ENCODE measurements around the gene SMG9. TPM values are rescaled to one million over a fixed set of nuclear protein-coding genes. Genes with fewer than 3 reads are reported as not detected.

Gene SMG9
- total RNA-seq, 1 experiment from 2014 or later, result 49.9 TPM

- Histone ChIP-seq H3K27ac (ENCODE audit: low read length) (no peak overlapping the region), H3K27me3 (ENCODE audit: control insufficient read depth, insufficient read depth, low read length) (no peaks in the 10 kb centered on the region), H3K4me3 (ENCODE audit: low read depth in 2 of 2, low read length in 2 of 2) (no peak overlapping the region), H3K9me3 (ENCODE audit: control insufficient read depth, insufficient read depth, low read depth, low read length) (no peaks in the 10 kb centered on the region), H3K4me1 (ENCODE audit: control insufficient read depth, insufficient read depth, low read length) (no peaks in the 10 kb centered on the region), H3K36me3 (ENCODE audit: control insufficient read depth, insufficient read depth, low read length) (no peaks in the 10 kb centered on the region)
- TF ChIP-seq POLR2AphosphoS5 (IDR thresholded peaks at IDR 0.05; ENCODE audit: low read depth, low read length), result no peak
- in situ Hi-C loops (cut with HindIII; ENCODE audit: low pct_unique_long_range_greater_than_20kb, low sequenced_read_pairs) (no loop called here), intact Hi-C loops (cut with micrococcal nuclease; ENCODE audit: unreplicated experiment) (no loop called here)
- no peak for ATAC-seq
- DNase-seq (ENCODE audit: low read depth, low spot score), result no peak
- ChIA-PET CTCF (no interaction called here), POLR2A (no interaction called here)
- BruUV-seq (replicated peaks), result no TSS peak
Measured at GRCh38 chr19:43690444-43690843, 64.3 kb downstream of the SMG9 start.

DNA sequence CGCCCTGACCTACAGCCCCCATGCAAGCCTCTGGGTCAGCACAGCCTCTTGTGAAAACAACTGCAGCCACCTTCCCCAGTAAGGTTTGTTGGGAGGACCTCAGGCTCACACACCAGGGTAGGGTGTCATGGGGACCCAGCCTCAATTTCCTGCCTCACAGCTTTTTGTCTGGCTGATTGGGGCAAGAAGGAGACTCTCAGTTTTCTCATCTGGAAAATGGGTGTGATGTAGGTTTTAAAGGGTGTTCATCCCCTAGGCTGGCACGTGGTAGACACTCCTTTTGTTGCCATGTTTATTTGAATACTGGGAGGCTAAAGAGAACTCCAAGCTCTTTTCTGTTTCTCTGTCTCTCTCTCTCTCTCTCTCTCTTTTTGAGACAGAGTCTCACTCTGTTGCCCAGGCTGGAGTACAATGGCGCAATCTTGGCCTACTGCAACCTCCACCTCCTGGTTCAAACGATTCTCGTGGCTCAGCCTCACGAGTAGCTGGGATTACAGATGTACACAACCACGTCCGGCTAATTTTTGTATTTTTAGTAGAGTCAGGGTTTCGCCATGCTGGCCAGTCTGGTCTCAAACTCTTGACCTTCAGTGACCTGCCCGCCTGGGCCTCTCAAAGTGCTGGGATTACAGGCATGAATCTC lies 66.6 kb downstream of the SMG9 start:
- CTCF ChIA-PET, result interaction anchor here (0.5 to 0.7 kb wide), 2 partner anchors 12 to 263 kb away, joined by 3 to 7 read pairs; no protein-coding TSS in a partner anchor
- in situ Hi-C loops (cut with HindIII; ENCODE audit: low pct_unique_long_range_greater_than_20kb, low sequenced_read_pairs), result no loop called here
- H3K27me3 ChIP-seq (ENCODE audit: control insufficient read depth, insufficient read depth, low read length), result no peaks in the 10 kb centered on the region
- no peaks in the 10 kb centered on the region for H3K4me1 ChIP-seq (ENCODE audit: control insufficient read depth, insufficient read depth, low read length)
- no peak for ATAC-seq
- DNase-seq (ENCODE audit: low read depth, low spot score), result no peak
- H3K4me3 ChIP-seq (ENCODE audit: low read depth in 2 of 2, low read length in 2 of 2), result no peak overlapping the region
- no peak overlapping the region for H3K27ac ChIP-seq (ENCODE audit: low read length)
- H3K36me3 ChIP-seq (ENCODE audit: control insufficient read depth, insufficient read depth, low read length), result no peaks in the 10 kb centered on the region
- no peaks in the 10 kb centered on the region for H3K9me3 ChIP-seq (ENCODE audit: control insufficient read depth, insufficient read depth, low read depth, low read length)
- intact Hi-C loops (cut with micrococcal nuclease; ENCODE audit: unreplicated experiment), result no loop called here
- POLR2A ChIA-PET, result no interaction called here
- no peak for TF ChIP-seq POLR2AphosphoS5 (IDR thresholded peaks at IDR 0.05; ENCODE audit: low read depth, low read length)
- no peak for TF ChIP-seq TCF7L2 (IDR thresholded peaks at IDR 0.05; ENCODE audit: low read depth, low read length)
- TF ChIP-seq, protein P1, sequence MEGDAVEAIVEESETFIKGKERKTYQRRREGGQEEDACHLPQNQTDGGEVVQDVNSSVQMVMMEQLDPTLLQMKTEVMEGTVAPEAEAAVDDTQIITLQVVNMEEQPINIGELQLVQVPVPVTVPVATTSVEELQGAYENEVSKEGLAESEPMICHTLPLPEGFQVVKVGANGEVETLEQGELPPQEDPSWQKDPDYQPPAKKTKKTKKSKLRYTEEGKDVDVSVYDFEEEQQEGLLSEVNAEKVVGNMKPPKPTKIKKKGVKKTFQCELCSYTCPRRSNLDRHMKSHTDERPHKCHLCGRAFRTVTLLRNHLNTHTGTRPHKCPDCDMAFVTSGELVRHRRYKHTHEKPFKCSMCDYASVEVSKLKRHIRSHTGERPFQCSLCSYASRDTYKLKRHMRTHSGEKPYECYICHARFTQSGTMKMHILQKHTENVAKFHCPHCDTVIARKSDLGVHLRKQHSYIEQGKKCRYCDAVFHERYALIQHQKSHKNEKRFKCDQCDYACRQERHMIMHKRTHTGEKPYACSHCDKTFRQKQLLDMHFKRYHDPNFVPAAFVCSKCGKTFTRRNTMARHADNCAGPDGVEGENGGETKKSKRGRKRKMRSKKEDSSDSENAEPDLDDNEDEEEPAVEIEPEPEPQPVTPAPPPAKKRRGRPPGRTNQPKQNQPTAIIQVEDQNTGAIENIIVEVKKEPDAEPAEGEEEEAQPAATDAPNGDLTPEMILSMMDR (IDR thresholded peaks at IDR 0.05), result no peak
- TF ChIP-seq, protein P2, sequence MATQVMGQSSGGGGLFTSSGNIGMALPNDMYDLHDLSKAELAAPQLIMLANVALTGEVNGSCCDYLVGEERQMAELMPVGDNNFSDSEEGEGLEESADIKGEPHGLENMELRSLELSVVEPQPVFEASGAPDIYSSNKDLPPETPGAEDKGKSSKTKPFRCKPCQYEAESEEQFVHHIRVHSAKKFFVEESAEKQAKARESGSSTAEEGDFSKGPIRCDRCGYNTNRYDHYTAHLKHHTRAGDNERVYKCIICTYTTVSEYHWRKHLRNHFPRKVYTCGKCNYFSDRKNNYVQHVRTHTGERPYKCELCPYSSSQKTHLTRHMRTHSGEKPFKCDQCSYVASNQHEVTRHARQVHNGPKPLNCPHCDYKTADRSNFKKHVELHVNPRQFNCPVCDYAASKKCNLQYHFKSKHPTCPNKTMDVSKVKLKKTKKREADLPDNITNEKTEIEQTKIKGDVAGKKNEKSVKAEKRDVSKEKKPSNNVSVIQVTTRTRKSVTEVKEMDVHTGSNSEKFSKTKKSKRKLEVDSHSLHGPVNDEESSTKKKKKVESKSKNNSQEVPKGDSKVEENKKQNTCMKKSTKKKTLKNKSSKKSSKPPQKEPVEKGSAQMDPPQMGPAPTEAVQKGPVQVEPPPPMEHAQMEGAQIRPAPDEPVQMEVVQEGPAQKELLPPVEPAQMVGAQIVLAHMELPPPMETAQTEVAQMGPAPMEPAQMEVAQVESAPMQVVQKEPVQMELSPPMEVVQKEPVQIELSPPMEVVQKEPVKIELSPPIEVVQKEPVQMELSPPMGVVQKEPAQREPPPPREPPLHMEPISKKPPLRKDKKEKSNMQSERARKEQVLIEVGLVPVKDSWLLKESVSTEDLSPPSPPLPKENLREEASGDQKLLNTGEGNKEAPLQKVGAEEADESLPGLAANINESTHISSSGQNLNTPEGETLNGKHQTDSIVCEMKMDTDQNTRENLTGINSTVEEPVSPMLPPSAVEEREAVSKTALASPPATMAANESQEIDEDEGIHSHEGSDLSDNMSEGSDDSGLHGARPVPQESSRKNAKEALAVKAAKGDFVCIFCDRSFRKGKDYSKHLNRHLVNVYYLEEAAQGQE (IDR thresholded peaks at IDR 0.05; ENCODE audit: insufficient read depth in 1 of 2, low read depth in 2 of 2, low read length in 1 of 2), result no peak
- no peak for TF ChIP-seq SIN3A (IDR thresholded peaks at IDR 0.05; ENCODE audit: borderline replicate concordance, insufficient read depth, low read depth, low read length)
- no TSS peak for BruUV-seq (replicated peaks)

- H3K4me3 ChIP-seq (ENCODE audit: low read depth in 2 of 2, low read length in 2 of 2), result no peak overlapping the region
- CTCF ChIA-PET, result interaction anchor here (0.5 to 0.7 kb wide), 3 partner anchors 11 to 262 kb away, joined by 3 to 8 read pairs (median 7); no protein-coding TSS in a partner anchor
- no peak for ATAC-seq
- H3K27ac ChIP-seq (ENCODE audit: low read length), result no peak overlapping the region
- DNase-seq (ENCODE audit: low read depth, low spot score), result no peak
- no peaks in the 10 kb centered on the region for H3K4me1 ChIP-seq (ENCODE audit: control insufficient read depth, insufficient read depth, low read length)
- POLR2A ChIA-PET, result interaction anchor here (0.6 kb wide), 1 partner anchor 91 kb away, joined by 4 read pairs; the partner anchor contains the start of genes IRGQ and ZNF576
- no peaks in the 10 kb centered on the region for H3K27me3 ChIP-seq (ENCODE audit: control insufficient read depth, insufficient read depth, low read length)
- BruUV-seq (replicated peaks), result no TSS peak
- no peaks in the 10 kb centered on the region for H3K36me3 ChIP-seq (ENCODE audit: control insufficient read depth, insufficient read depth, low read length)
- intact Hi-C loops (cut with micrococcal nuclease; ENCODE audit: unreplicated experiment) (no loop called here), in situ Hi-C loops (cut with HindIII; ENCODE audit: low pct_unique_long_range_greater_than_20kb, low sequenced_read_pairs) (no loop called here)
- TF ChIP-seq TCF7L2 (IDR thresholded peaks at IDR 0.05; ENCODE audit: low read depth, low read length) (no peak), SIN3A (IDR thresholded peaks at IDR 0.05; ENCODE audit: borderline replicate concordance, insufficient read depth, low read depth, low read length) (no peak)
- TF ChIP-seq, protein P2 (IDR thresholded peaks at IDR 0.05; ENCODE audit: insufficient read depth in 1 of 2, low read depth in 2 of 2, low read length in 1 of 2), result no peak
- H3K9me3 ChIP-seq (ENCODE audit: control insufficient read depth, insufficient read depth, low read depth, low read length), result no peaks in the 10 kb centered on the region
Measured at GRCh38 chr19:43687660-43687997, 67.1 kb downstream of the SMG9 start.
